Esophagus muscularis mucosa (tissue), 4 donors: ENCODE data around the gene SFXN4.

Experiments used
- CTCF ChIP-seq, 3 experiments: fragments of 200-600 bp in 2 of 3; fragments of 450-650 bp in 1 of 3; sonication (generic) in 2 of 3; IDR thresholded peaks; one replicate each; pipeline ENCODE4 v1.5.1; 2017 to 2019; ENCODE audit warnings: antibody characterized with exemption in 3 of 3, mild to moderate bottlenecking in 2 of 3, moderate library complexity in 1 of 3
- EP300 ChIP-seq: sonication (generic); formaldehyde crosslinking; IDR thresholded peaks from one replicate; pipeline ENCODE4 v1.6.1; 2017; ENCODE audit warnings: antibody characterized with exemption
- POLR2A ChIP-seq: fragments of 450-650 bp; IDR thresholded peaks from one replicate; pipeline ENCODE4 v1.6.1; 2017; ENCODE audit warnings: antibody characterized with exemption, moderate library complexity, mild to moderate bottlenecking, low read depth
- POLR2AphosphoS5 ChIP-seq, 2 donors: sonication (generic); formaldehyde crosslinking; IDR thresholded peaks; one replicate each; pipeline ENCODE4 v1.6.1; 2017; ENCODE audit warnings: antibody characterized with exemption in 2 of 2

GRCh38 chr10:119159332-119159731, 6.2 kb downstream of the SFXN4 start:
- no peak for TF ChIP-seq CTCF (IDR thresholded peaks at IDR 0.05)
- TF ChIP-seq POLR2A, result no peak
- TF ChIP-seq EP300, result no peak
- no peak for TF ChIP-seq POLR2AphosphoS5 (IDR thresholded peaks at IDR 0.05)
